ENCODE results near the gene GNPDA1.
A peak's percentile ranks its signal among the peaks of the same experiment; 100 is the strongest.

GNPDA1 gene

GRCh38 chr5:142023836-142024235, 11.0 kb upstream of the GNPDA1 start:
- H3K27me3 ChIP-seq (ENCODE audit: insufficient read depth, low read depth), result no peaks in the 10 kb centered on the region
- H3K9ac ChIP-seq, result no peak overlapping the region
- H4K20me1 ChIP-seq (ENCODE audit: insufficient read depth), result no peaks in the 10 kb centered on the region
- H3K4me1 ChIP-seq (ENCODE audit: low read depth, poor library complexity, severe bottlenecking), result peaks cover 3% of the 10 kb centered on the region
- H3K79me2 ChIP-seq (ENCODE audit: insufficient read depth, low read depth), result no peaks in the 10 kb centered on the region
- H2AFZ ChIP-seq (ENCODE audit: low read depth), result no peak overlapping the region
- H3K27ac ChIP-seq, result no peak overlapping the region
- no peaks in the 10 kb centered on the region for H3K36me3 ChIP-seq (ENCODE audit: insufficient read depth)
- no peak overlapping the region for H3K4me3 ChIP-seq (IDR thresholded peaks at IDR 0.05; ENCODE audit: insufficient read depth, low read depth, low read length)
- TF ChIP-seq, protein P1, sequence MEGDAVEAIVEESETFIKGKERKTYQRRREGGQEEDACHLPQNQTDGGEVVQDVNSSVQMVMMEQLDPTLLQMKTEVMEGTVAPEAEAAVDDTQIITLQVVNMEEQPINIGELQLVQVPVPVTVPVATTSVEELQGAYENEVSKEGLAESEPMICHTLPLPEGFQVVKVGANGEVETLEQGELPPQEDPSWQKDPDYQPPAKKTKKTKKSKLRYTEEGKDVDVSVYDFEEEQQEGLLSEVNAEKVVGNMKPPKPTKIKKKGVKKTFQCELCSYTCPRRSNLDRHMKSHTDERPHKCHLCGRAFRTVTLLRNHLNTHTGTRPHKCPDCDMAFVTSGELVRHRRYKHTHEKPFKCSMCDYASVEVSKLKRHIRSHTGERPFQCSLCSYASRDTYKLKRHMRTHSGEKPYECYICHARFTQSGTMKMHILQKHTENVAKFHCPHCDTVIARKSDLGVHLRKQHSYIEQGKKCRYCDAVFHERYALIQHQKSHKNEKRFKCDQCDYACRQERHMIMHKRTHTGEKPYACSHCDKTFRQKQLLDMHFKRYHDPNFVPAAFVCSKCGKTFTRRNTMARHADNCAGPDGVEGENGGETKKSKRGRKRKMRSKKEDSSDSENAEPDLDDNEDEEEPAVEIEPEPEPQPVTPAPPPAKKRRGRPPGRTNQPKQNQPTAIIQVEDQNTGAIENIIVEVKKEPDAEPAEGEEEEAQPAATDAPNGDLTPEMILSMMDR (conservative IDR thresholded peaks at IDR 0.05; ENCODE audit: low read depth, low read length), result no peak
- no peak overlapping the region for H3K4me2 ChIP-seq

- TF ChIP-seq, protein P1 (conservative IDR thresholded peaks at IDR 0.05; ENCODE audit: low read depth, low read length), result no peak
- no peak overlapping the region for H3K4me2 ChIP-seq
- H3K4me1 ChIP-seq (ENCODE audit: low read depth, poor library complexity, severe bottlenecking), result peaks cover 39% of the 10 kb centered on the region
- no peaks in the 10 kb centered on the region for H3K27me3 ChIP-seq (ENCODE audit: insufficient read depth, low read depth)
- H3K36me3 ChIP-seq (ENCODE audit: insufficient read depth), result no peaks in the 10 kb centered on the region
- no peaks in the 10 kb centered on the region for H4K20me1 ChIP-seq (ENCODE audit: insufficient read depth)
- H2AFZ ChIP-seq (ENCODE audit: low read depth), result no peak overlapping the region
- no peak overlapping the region for H3K27ac ChIP-seq
- H3K9ac ChIP-seq, result no peak overlapping the region
- H3K4me3 ChIP-seq (IDR thresholded peaks at IDR 0.05; ENCODE audit: insufficient read depth, low read depth, low read length), result no peak overlapping the region
- no peaks in the 10 kb centered on the region for H3K79me2 ChIP-seq (ENCODE audit: insufficient read depth, low read depth)
These were observed 7.4 kb upstream of the GNPDA1 start for GRCh38 chr5:142020122-142020659.

DNA sequence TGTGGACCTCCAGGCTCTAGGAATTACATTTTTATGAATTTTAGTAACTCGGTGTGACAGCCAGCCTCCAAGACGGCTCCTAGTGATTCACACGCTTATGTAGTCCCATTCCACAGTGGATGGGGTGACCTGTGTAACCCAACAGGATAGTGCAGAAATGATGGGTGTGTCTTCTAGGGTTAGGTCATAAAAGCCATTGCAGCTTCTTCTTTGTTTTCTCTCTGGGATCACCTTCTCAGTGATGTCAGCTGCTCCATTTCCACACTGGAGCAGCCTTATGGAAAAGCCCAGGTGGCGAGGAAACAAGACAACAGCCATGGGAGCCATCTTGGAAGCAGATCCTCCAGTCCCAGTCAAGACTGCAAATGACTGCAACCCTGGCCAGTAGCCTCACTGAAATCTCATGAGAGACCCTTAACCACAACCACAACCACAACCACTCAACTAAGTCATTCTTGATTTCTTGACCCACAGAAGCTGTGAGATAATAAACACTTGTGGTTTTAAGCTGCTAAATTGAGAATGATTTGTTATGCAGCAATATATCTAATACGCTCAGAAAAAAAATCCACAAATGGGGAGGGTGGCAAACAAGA, 5.1 kb upstream of the GNPDA1 start:
- peak overlapping the region; percentile 55 for H3K4me2 ChIP-seq
- no peaks in the 10 kb centered on the region for H3K36me3 ChIP-seq (ENCODE audit: insufficient read depth)
- H3K4me1 ChIP-seq (ENCODE audit: low read depth, poor library complexity, severe bottlenecking), result peaks cover 60% of the 10 kb centered on the region
- no peaks in the 10 kb centered on the region for H3K27me3 ChIP-seq (ENCODE audit: insufficient read depth, low read depth)
- H3K79me2 ChIP-seq (ENCODE audit: insufficient read depth, low read depth), result no peaks in the 10 kb centered on the region
- H4K20me1 ChIP-seq (ENCODE audit: insufficient read depth), result no peaks in the 10 kb centered on the region
- no peak overlapping the region for H3K4me3 ChIP-seq (IDR thresholded peaks at IDR 0.05; ENCODE audit: insufficient read depth, low read depth, low read length)
- no peak overlapping the region for H3K27ac ChIP-seq
- TF ChIP-seq, protein P1 (conservative IDR thresholded peaks at IDR 0.05; ENCODE audit: low read depth, low read length), result no peak
- 0 out of 2 replicates have a peak overlapping the region, but pooled peaks have one; percentile 0 for H2AFZ ChIP-seq (ENCODE audit: low read depth)
- no peak overlapping the region for H3K9ac ChIP-seq

- no peaks in the 10 kb centered on the region; the same call in 1 of the 2 replicates for H3K79me2 ChIP-seq (ENCODE audit: insufficient read depth, low read depth)
- H3K27me3 ChIP-seq (ENCODE audit: insufficient read depth, low read depth), result no peaks in the 10 kb centered on the region
- H3K4me1 ChIP-seq (ENCODE audit: low read depth, poor library complexity, severe bottlenecking), result peaks cover 66% of the 10 kb centered on the region
- no peak overlapping the region for H3K4me3 ChIP-seq (IDR thresholded peaks at IDR 0.05; ENCODE audit: insufficient read depth, low read depth, low read length)
- H3K4me2 ChIP-seq, result peak overlapping the region; percentile 50
- no peak overlapping the region; the same call in 1 of the 2 replicates for H2AFZ ChIP-seq (ENCODE audit: low read depth)
- no peak overlapping the region for H3K9ac ChIP-seq
- H3K27ac ChIP-seq, result peak overlapping the region; percentile 55
- H4K20me1 ChIP-seq (ENCODE audit: insufficient read depth), result no peaks in the 10 kb centered on the region
- no peaks in the 10 kb centered on the region for H3K36me3 ChIP-seq (ENCODE audit: insufficient read depth)
- TF ChIP-seq, protein P1 (conservative IDR thresholded peaks at IDR 0.05; ENCODE audit: low read depth, low read length), result no peak
These were observed 3.7 kb upstream of the GNPDA1 start for GRCh38 chr5:142016556-142016955.
